Measurements from ENCODE around the gene SETD6. TPM values are rescaled to one million over a fixed set of nuclear protein-coding genes. Genes with fewer than 3 reads are reported as not detected.
"Not testable (repeated sequence)": the region's sequence is repeated elsewhere in the genome, so short reads cannot be mapped to it uniquely, and the experiment has no call there.

The SETD6 gene
- total RNA-seq, 2 experiments from 2014 or later: 13.8 to 15.1 TPM

GRCh38 chr16:58551496-58551895 is 36.2 kb downstream of the SETD6 start:
- H3K27me3 Mint-ChIP-seq: no peaks in the 10 kb centered on the region
- intact Hi-C loops (cut with DNase I, micrococcal nuclease): no loop called here
- ATAC-seq (no peak), DNase-seq (no peak)
- ChIA-PET POLR2A (no interaction called here), CTCF (interaction anchor here (1.2 kb wide), 1 partner anchor 33 kb away, joined by 4 read pairs; no protein-coding TSS in a partner anchor)
- H3K27ac Mint-ChIP-seq: no peak overlapping the region
- H3K9me3 Mint-ChIP-seq (ENCODE audit: low read depth): no peaks in the 10 kb centered on the region
- H3K4me3 Mint-ChIP-seq: no peak overlapping the region
- peaks cover 66% of the 10 kb centered on the region for H3K36me3 Mint-ChIP-seq (ENCODE audit: low read depth)
- no peaks in the 10 kb centered on the region for H3K4me1 Mint-ChIP-seq

GRCh38 chr16:58556678-58557077 is 41.4 kb downstream of the SETD6 start:
- Mint-ChIP-seq H3K27me3 (no peaks in the 10 kb centered on the region), H3K9me3 (ENCODE audit: low read depth) (no peaks in the 10 kb centered on the region), H3K36me3 (ENCODE audit: low read depth) (peaks cover 55% of the 10 kb centered on the region), H3K4me1 (no peaks in the 10 kb centered on the region), H3K4me3 (no peak overlapping the region), H3K27ac (no peak overlapping the region)
- intact Hi-C loops (cut with DNase I, micrococcal nuclease): no loop called here
- no peak for ATAC-seq
- ChIA-PET CTCF (no interaction called here), POLR2A (no interaction called here)
- DNase-seq: no peak

DNA sequence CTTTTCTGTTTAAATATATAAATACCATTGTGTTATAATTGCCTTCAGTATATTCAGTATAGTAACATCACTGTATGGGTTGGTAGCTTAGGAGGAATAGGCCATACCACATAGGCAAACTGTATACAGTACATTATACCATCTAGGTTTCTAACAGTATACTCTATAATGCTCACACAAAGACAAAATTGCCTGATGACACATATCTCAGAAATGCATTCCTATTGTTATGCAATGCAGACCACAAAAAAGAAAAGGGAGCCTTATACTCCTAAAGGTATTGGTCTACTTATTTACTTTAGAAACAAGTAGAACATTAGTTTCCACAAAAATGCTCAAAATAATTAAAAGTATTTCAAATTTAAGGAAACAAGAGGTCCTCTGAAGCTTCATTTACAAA is 47.9 kb downstream of the SETD6 start:
- no peaks in the 10 kb centered on the region for H3K27me3 Mint-ChIP-seq
- ATAC-seq (no peak), DNase-seq (no peak)
- no peak overlapping the region for H3K27ac Mint-ChIP-seq
- no peak overlapping the region for H3K4me3 Mint-ChIP-seq
- peaks cover 3% of the 10 kb centered on the region for H3K4me1 Mint-ChIP-seq
- H3K9me3 Mint-ChIP-seq (ENCODE audit: low read depth): no peaks in the 10 kb centered on the region
- CTCF ChIA-PET: interaction anchor here (0.8 kb wide), 1 partner anchor 344 kb away, joined by 3 read pairs; no protein-coding TSS in a partner anchor
- H3K36me3 Mint-ChIP-seq (ENCODE audit: low read depth): peaks cover 51% of the 10 kb centered on the region
- intact Hi-C loops (cut with DNase I, micrococcal nuclease): no loop called here
- POLR2A ChIA-PET: no interaction called here

GRCh38 chr16:58563775-58564174 is 48.5 kb downstream of the SETD6 start:
- ChIA-PET CTCF (no interaction called here), POLR2A (no interaction called here)
- no peaks in the 10 kb centered on the region for H3K9me3 Mint-ChIP-seq (ENCODE audit: low read depth)
- H3K36me3 Mint-ChIP-seq (ENCODE audit: low read depth): peaks cover 48% of the 10 kb centered on the region
- DNase-seq (no peak), ATAC-seq (no peak)
- H3K27me3 Mint-ChIP-seq: no peaks in the 10 kb centered on the region
- no peak overlapping the region for H3K4me3 Mint-ChIP-seq
- peaks cover 3% of the 10 kb centered on the region for H3K4me1 Mint-ChIP-seq
- H3K27ac Mint-ChIP-seq: no peak overlapping the region
- intact Hi-C loops (cut with DNase I, micrococcal nuclease): no loop called here

GRCh38 chr16:58565697-58566096 is 50.4 kb downstream of the SETD6 start:
- H3K27ac Mint-ChIP-seq; H3K4me1 Mint-ChIP-seq; intact Hi-C loops (cut with DNase I, micrococcal nuclease); H3K4me3 Mint-ChIP-seq; H3K27me3 Mint-ChIP-seq; H3K9me3 Mint-ChIP-seq (ENCODE audit: low read depth); ATAC-seq; DNase-seq: not testable (repeated sequence)
- ChIA-PET CTCF (interaction anchor here (0.9 kb wide), 1 partner anchor 190 kb away, joined by 3 read pairs; no protein-coding TSS in a partner anchor), POLR2A (interaction anchor here (0.7 kb wide), 1 partner anchor 20 kb away, joined by 3 read pairs; no protein-coding TSS in a partner anchor)
- peaks cover 61% of the 10 kb centered on the region for H3K36me3 Mint-ChIP-seq (ENCODE audit: low read depth)

Other genes with a start within 250 kb of the SETD6 start
- not detected for gene PRSS54, start 220.5 kb upstream of the SETD6 start, total RNA-seq
- gene GINS3, start 123.0 kb upstream of the SETD6 start, total RNA-seq: 10 to 100 TPM; 20.2 to 23.0 TPM
- gene NDRG4, start 15.4 kb upstream of the SETD6 start, total RNA-seq: 1 to 10 TPM; 6.9 to 7.2 TPM
- gene CNOT1, start 114.3 kb downstream of the SETD6 start, total RNA-seq: 100 to 1,000 TPM; 265 to 348 TPM
- 1 to 10 TPM; 4.5 to 6.5 TPM for gene SLC38A7, start 169.3 kb downstream of the SETD6 start, total RNA-seq
- 100 to 1,000 TPM; 128 to 133 TPM for gene GOT2, start 218.8 kb downstream of the SETD6 start, total RNA-seq

All from activated CD4-positive, alpha-beta T cell treated with anti-CD3 and anti-CD28 coated beads for 36 hours (primary cell).